ENCODE data around the gene YPEL1. TPM values are rescaled to one million over a fixed set of nuclear protein-coding genes. Genes with fewer than 3 reads are reported as not detected.

YPEL1 gene
- total and polyA plus RNA-seq, 2 of the 8 experiments (the other 6 are each of a cell fraction or from before 2014, with no cell fraction given): 6.0 to 6.7 TPM

DNA sequence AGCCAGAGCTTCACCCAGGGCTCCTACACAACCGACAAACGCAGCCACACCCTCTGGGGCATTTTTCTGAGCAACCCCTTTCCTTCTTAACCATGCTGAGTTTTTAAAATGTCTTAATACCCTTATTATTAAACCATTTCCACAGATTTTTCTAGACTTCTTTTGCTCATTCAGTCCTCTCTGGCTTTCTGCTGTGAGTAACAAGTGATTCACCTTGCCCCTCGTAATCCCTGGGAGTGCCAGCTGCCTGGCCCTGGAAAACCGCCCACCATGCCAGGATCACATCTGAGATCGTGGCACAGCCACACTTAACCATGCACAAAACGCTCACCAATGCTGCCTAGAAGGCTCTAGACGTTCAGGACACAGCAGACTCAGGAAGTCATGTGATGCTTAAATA lies 25.4 kb downstream of the YPEL1 start (continued):
- no peak for TF ChIP-seq RAD21 (IDR thresholded peaks at IDR 0.05 in 1 of 2, conservative IDR thresholded peaks at IDR 0.05 in 1 of 2; ENCODE audit: low read depth in 2 of 2, low read length in 2 of 2)

Data from H1 (cell line).